Neural progenitor cell (in vitro differentiated cells): ENCODE results near the gene THSD4.

Experiments
- EZH2 ChIP-seq: fragments of 200-600 bp; sonication (generic); IDR thresholded peaks from 2 replicates; pipeline ENCODE4 v1.6.1; 2017; ENCODE audit warnings: antibody characterized with exemption, mild to moderate bottlenecking, moderate library complexity
- TF ChIP-seq, protein P1 (sequence below): fragments of 200-600 bp; sonication (generic); IDR thresholded peaks from 2 replicates; pipeline ENCODE4 v1.5.1; 2017; ENCODE audit warnings: antibody characterized with exemption, mild to moderate bottlenecking

DNA sequence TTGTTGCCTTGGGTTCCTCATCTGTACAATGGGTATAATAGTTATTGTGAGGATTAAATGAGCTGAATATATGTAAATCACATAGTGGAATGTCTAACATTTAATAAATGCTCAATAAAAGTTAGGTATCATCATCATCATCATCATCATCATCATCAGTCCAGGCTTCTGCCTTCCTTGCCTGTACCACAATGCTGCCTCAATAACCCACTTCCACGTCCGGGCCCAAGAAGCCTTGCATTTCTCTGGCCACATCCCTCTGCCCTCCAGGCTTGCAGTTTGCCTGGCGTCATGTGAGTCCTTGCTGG, 137.4 kb downstream of the THSD4 start:
- TF ChIP-seq, protein P1, sequence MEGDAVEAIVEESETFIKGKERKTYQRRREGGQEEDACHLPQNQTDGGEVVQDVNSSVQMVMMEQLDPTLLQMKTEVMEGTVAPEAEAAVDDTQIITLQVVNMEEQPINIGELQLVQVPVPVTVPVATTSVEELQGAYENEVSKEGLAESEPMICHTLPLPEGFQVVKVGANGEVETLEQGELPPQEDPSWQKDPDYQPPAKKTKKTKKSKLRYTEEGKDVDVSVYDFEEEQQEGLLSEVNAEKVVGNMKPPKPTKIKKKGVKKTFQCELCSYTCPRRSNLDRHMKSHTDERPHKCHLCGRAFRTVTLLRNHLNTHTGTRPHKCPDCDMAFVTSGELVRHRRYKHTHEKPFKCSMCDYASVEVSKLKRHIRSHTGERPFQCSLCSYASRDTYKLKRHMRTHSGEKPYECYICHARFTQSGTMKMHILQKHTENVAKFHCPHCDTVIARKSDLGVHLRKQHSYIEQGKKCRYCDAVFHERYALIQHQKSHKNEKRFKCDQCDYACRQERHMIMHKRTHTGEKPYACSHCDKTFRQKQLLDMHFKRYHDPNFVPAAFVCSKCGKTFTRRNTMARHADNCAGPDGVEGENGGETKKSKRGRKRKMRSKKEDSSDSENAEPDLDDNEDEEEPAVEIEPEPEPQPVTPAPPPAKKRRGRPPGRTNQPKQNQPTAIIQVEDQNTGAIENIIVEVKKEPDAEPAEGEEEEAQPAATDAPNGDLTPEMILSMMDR: no peak
- TF ChIP-seq EZH2: no peak
